Renal pelvis (tissue), 4 donors: ENCODE measurements around the gene BTBD9. TPM values are rescaled to one million over a fixed set of nuclear protein-coding genes. Genes with fewer than 3 reads are reported as not detected.
"Not testable (repeated sequence)": the region's sequence is repeated elsewhere in the genome, so short reads cannot be mapped to it uniquely, and the experiment has no call there.

Experiments
- DNase-seq: peaks from one replicate; pipeline ENCODE4 v3.0.0-alpha.2; 2013
- polyA plus RNA-seq, 3 donors: library from polyadenylated mRNA; unstranded; fragments of 120-200 nt; gene quantifications; one replicate each; pipeline ENCODE4 v1.2.1, GENCODE V29; 2013; ENCODE audit not compliant: insufficient read length in 3 of 3

Gene BTBD9
- polyA plus RNA-seq, 3 donors = 13.7 to 16.9 (median 16.1) TPM

GRCh38 chr6:38389875-38390274, 249.9 kb downstream of the BTBD9 start:
- DNase-seq = no peak

GRCh38 chr6:38387971-38388370, 251.8 kb downstream of the BTBD9 start:
- no peak for DNase-seq

- DNase-seq = no peak
Observed at GRCh38 chr6:38387461-38387860, 252.3 kb downstream of the BTBD9 start.

DNA sequence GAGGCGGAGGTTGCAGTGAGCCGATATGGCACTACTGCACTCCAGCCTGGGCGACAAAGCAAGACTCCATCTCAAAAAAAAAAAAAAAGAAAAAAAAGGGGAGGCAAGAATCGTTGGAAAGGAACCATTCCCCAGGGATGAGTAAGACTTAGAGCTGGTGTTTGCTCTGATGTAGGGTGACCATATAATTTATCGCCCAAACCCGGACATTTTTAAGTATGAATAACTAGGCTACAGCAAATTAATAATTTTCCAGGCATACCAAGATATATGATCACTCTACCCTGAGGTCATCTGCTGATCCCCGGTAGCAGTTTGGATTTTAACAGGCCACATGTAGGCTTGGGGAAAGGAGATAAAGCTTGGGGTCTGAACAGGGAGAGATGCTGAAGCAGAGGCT, 260.9 kb downstream of the BTBD9 start:
- no peak for DNase-seq

- DNase-seq = no peak
Observed at GRCh38 chr6:38375937-38376336, 263.8 kb downstream of the BTBD9 start.

DNA sequence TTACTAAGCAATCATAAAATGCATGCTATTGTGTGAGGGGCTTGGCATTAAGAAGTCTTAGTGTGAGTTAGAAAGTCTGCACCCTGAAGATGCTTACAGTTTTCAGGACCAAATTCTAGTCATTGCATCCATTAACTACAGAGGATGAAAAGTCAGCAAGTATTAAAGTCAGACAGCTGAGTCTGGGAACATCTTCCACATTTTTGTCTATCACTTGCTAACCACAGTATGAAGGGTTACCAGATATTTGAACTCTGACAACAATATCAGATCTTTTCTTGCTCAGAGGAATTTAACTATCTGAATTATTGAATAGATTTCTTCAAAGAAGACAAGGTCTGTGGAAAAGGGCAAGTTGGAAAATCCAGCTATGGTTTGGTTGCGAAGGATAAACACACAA, 264.4 kb downstream of the BTBD9 start:
- no peak for DNase-seq

- DNase-seq = no peak
Observed at GRCh38 chr6:38371881-38372280, 267.8 kb downstream of the BTBD9 start.

- DNase-seq = peak; percentile 68
Observed at GRCh38 chr6:38370653-38371601, 268.8 kb downstream of the BTBD9 start.

DNA sequence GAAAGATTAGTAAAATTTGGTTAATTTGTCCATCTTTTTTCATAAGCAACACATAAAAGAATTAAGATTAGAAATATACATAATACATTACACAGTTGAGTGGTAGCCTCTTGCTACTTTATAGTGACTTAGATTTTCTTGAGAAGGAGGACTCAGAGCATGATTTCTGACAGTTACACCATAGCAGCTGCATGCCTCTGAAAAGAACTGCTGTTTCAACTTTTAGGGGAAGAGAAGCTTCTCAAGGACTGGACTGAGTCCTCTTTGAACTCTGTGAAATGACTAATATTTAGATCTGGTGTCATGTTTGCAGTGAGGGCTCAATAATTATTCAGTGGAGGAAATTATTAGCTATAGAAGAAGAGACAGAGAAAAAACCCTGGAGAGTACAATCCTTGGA, 272.5 kb downstream of the BTBD9 start:
- DNase-seq = no peak

- DNase-seq = no peak
Observed at GRCh38 chr6:38366234-38366633, 273.5 kb downstream of the BTBD9 start.

DNA sequence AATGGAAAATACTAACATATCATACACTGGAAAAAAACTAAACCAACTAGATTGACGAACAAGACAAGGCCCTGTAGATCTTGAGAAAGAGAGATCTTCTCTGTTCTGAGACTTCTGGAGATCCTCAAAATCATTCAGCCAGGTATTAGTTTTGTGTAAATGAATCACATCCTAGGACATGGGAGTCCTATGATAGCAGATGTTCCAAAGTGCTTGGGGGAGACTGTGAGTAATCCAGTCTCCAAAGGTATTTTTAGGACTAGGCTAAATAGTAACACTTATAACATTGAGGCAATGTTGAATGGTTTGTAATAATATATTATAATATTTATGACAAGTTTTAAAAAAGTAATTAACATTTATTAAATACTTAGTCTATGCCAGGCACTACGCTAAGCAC, 275.0 kb downstream of the BTBD9 start:
- no peak for DNase-seq

- no peak for DNase-seq
Observed at GRCh38 chr6:38364127-38364526, 275.6 kb downstream of the BTBD9 start.

DNA sequence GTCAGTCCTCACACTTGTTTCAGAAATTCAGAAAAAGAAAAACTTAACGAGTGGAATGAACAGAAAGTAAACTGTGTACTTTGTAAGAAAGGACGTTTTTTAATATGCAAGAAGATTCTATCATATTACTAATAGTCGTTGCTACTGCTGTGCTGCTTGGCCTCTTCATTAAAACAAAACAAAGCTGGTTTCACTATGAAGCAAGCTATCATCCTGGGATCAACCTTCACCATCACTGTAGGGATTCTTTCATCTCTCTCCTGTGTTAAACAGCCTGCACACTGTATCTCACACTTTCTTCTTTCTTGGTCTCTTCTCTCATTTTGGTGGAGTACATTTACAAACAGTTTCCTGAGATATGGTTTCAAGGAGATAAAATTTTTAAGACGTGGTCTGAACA, 284.2 kb downstream of the BTBD9 start:
- no peak for DNase-seq

DNA sequence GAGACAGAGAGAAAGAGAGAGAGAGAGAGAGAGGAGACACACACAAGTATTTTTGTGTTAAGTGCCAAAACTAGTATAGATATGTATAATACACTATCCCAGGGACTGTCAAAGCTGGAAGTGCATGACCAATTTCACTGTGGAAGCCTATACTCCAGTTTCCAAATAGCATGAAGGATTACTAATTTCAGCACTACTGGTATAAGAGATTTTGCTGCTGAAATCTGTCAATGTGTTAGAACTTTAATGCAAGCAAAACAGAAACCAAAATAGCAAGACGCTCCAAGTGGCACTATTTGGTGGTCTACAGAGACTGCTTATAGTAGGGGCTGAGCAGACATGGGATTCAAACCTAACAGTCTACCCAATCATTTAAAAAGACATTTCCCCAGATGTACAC, 284.8 kb downstream of the BTBD9 start:
- no peak for DNase-seq

GRCh38 chr6:38354037-38354381, 285.7 kb downstream of the BTBD9 start:
- no peak for DNase-seq

GRCh38 chr6:38353310-38354036, 286.3 kb downstream of the BTBD9 start:
- no peak for DNase-seq

DNA sequence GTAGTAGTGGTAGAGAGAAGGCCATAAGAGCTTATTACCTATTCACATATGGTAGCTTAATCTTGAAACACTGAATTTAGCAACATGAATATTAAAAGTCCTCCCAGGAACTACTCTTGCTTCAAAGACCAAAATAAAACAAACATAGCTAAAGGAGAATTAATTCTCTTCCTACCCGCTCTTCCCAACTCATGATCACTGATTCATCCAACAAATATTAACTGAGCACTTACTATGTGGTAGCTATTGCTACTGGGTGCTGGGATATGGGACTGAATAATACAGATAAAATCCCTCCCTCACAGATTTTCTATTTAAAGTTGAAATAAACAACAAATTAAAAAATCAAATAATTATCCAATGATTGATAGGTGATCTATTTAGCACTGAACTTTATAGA, 287.1 kb downstream of the BTBD9 start:
- no peak for DNase-seq

DNA sequence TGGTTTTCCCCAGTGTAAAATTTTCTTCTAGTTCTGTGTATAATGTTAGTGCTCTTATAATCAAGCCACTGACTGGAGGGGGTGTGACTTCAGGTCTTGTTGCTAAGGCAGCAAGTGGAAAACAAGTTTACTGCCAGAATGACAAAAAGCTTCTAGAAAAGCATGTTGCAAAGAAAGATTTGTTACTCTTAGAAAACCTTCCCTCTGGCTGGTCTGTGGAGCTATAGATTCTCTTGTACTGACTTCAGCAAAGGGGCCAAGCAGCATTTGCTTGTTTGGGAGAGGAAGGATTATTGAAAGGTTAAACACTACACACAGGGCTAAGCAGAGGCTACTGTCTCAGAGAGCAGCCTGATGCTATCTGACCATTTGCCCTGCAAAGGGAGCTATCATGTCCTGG, 288.8 kb downstream of the BTBD9 start:
- DNase-seq = peak; percentile 57

GRCh38 chr6:38350220-38350619, 289.5 kb downstream of the BTBD9 start:
- no peak for DNase-seq

DNA sequence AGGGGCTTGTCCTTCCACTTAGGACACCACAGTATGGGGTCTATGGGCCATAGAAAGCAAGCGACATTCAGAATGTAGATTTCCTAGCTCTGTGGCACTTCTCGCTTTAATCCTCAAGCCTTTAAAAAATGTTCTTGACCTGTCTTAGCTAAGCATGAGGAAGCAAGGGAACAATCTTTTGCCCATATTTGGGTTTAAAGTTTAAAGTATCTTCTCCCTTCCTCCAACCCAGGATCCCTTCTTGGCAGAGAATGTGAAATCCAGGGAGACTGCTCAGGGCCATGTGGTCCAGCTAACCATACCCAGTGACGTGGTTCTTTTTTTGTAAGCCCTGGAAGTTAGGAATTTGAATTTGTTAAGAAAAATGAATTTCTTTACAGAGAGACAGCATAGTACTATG, 289.9 kb downstream of the BTBD9 start:
- no peak for DNase-seq

GRCh38 chr6:38349221-38349620, 290.5 kb downstream of the BTBD9 start:
- no peak for DNase-seq

DNA sequence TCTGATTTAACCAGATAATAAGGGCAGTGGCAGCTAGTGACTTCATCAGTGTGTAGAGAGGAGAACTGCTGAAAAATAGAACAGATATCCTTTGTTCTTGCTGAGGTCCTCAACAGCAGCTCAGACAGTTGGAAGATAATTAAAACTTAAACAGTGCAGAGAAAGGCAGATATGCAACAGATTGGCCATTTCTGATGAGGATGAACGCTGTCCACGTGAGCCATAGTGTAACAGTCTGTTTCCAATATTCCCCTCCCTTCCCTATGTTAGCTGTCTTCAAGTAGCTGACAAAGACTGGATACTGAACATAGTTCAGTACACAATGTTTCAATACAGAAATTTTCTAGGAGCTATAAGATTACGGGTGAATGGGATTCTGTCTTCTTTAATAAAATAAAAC, 291.4 kb downstream of the BTBD9 start:
- no peak for DNase-seq

GRCh38 chr6:38347829-38348228, 291.9 kb downstream of the BTBD9 start:
- DNase-seq = not testable (repeated sequence)
